ENCODE results near the gene SPECC1L. TPM values are rescaled to one million over a fixed set of nuclear protein-coding genes. Genes with fewer than 3 reads are reported as not detected.

The SPECC1L gene
- total and polyA plus RNA-seq, 10 of the 15 experiments (the other 5 are each of a cell fraction or from before 2014, with no cell fraction given) = 1.9 to 40.6 (median 19.1) TPM

- BruUV-seq (replicated peaks) = no TSS peak
- Histone ChIP-seq H3K9me3 (replicated peaks; ENCODE audit: control insufficient read depth, insufficient read depth, low read length) (no peaks in the 10 kb centered on the region), H3K4me3 (no peak overlapping the region), H3K4me2 (ENCODE audit: control insufficient read depth, insufficient read depth) (no peak overlapping the region), H3K79me2 (ENCODE audit: control insufficient read depth, insufficient read depth, low read length) (no peaks in the 10 kb centered on the region; the same call in 1 of the 2 replicates), H3K4me1 (ENCODE audit: control insufficient read depth, insufficient read depth, low read length) (no peaks in the 10 kb centered on the region), H4K20me1 (ENCODE audit: control insufficient read depth, insufficient read depth) (no peaks in the 10 kb centered on the region), H3K36me3 (ENCODE audit: control insufficient read depth in 2 of 2, insufficient read depth in 2 of 2, low read length in 1 of 2) (peaks cover 6 to 15% of the 10 kb centered on the region in 2 experiments; a peak in 3 of 4 replicates), H3K27me3 (replicated peaks in 1 of 2; ENCODE audit: control insufficient read depth in 2 of 2, insufficient read depth in 2 of 2, low read length in 1 of 2) (no peaks in the 10 kb centered on the region), H3K27ac (ENCODE audit: control insufficient read depth, insufficient read depth) (no peak overlapping the region), H3K9ac (ENCODE audit: control insufficient read depth, insufficient read depth, low read length) (no peak overlapping the region), H2AFZ (ENCODE audit: control insufficient read depth, low read depth, low read length) (no peak overlapping the region)
- in situ Hi-C loops (cut with MboI) = loop anchor here (5.0 kb wide), 1 partner anchor 199 kb away; no protein-coding TSS in a partner anchor
- ChIA-PET CTCF (interaction anchor here (0.6 to 4.2 kb wide), 16 partner anchors 9 to 731 kb away, joined by 3 to 25 read pairs (median 4); partner anchors contain the start of gene ADORA2A), POLR2A (interaction anchor here (0.6 kb wide), 2 partner anchors 63 to 99 kb away, joined by 5 to 8 read pairs; no protein-coding TSS in a partner anchor), RAD21 (ENCODE audit: unreplicated experiment) (interaction anchor here (1.1 to 1.2 kb wide), 2 partner anchors 162 to 186 kb away, joined by 3 read pairs; no protein-coding TSS in a partner anchor), SMC1A (ENCODE audit: uncharacterized antibody, unreplicated experiment) (interaction anchor here (0.9 to 2.3 kb wide), 10 partner anchors 9 to 204 kb away, joined by 3 to 13 read pairs (median 3); no protein-coding TSS in a partner anchor)
- no peak for ATAC-seq
- intact Hi-C loops (cut with micrococcal nuclease; ENCODE audit: unreplicated experiment) = loop anchor here (10.0 kb wide), 1 partner anchor 112 kb away; no protein-coding TSS in a partner anchor
- no peak for FAIRE-seq
- no peak for DNase-seq (ENCODE audit: low read depth, low spot score)
- 96% methylated on average over 2 of the region's 2 CpGs for WGBS (ENCODE audit: insufficient coverage, insufficient replicate concordance, low lambda C conversion rate, missing lambda C conversion rate)
- no peak for TF ChIP-seq ESRRA (IDR thresholded peaks at IDR 0.05; ENCODE audit: low read length)
- no peak for TF ChIP-seq KLF5 (IDR thresholded peaks at IDR 0.05; ENCODE audit: partially characterized antibody)
- TF ChIP-seq, protein P1, sequence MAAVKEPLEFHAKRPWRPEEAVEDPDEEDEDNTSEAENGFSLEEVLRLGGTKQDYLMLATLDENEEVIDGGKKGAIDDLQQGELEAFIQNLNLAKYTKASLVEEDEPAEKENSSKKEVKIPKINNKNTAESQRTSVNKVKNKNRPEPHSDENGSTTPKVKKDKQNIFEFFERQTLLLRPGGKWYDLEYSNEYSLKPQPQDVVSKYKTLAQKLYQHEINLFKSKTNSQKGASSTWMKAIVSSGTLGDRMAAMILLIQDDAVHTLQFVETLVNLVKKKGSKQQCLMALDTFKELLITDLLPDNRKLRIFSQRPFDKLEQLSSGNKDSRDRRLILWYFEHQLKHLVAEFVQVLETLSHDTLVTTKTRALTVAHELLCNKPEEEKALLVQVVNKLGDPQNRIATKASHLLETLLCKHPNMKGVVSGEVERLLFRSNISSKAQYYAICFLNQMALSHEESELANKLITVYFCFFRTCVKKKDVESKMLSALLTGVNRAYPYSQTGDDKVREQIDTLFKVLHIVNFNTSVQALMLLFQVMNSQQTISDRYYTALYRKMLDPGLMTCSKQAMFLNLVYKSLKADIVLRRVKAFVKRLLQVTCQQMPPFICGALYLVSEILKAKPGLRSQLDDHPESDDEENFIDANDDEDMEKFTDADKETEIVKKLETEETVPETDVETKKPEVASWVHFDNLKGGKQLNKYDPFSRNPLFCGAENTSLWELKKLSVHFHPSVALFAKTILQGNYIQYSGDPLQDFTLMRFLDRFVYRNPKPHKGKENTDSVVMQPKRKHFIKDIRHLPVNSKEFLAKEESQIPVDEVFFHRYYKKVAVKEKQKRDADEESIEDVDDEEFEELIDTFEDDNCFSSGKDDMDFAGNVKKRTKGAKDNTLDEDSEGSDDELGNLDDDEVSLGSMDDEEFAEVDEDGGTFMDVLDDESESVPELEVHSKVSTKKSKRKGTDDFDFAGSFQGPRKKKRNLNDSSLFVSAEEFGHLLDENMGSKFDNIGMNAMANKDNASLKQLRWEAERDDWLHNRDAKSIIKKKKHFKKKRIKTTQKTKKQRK (IDR thresholded peaks at IDR 0.05; ENCODE audit: low read depth, low read length) = no peak
- no peak for TF ChIP-seq NFYB (IDR thresholded peaks at IDR 0.05; ENCODE audit: insufficient read depth, low read depth, low read length)
- no peak for TF ChIP-seq IKZF2 (IDR thresholded peaks at IDR 0.05)
- TF ChIP-seq KAT2A (conservative IDR thresholded peaks at IDR 0.05; ENCODE audit: control insufficient read depth, low read depth, low read length) = no peak
- TF ChIP-seq PAX8 (IDR thresholded peaks at IDR 0.05) = no peak
- no peak for TF ChIP-seq NFXL1 (IDR thresholded peaks at IDR 0.05; ENCODE audit: borderline replicate concordance)
- no peak for TF ChIP-seq SMAD1 (IDR thresholded peaks at IDR 0.05; ENCODE audit: low read depth, partially characterized antibody)
- TF ChIP-seq, protein P2, sequence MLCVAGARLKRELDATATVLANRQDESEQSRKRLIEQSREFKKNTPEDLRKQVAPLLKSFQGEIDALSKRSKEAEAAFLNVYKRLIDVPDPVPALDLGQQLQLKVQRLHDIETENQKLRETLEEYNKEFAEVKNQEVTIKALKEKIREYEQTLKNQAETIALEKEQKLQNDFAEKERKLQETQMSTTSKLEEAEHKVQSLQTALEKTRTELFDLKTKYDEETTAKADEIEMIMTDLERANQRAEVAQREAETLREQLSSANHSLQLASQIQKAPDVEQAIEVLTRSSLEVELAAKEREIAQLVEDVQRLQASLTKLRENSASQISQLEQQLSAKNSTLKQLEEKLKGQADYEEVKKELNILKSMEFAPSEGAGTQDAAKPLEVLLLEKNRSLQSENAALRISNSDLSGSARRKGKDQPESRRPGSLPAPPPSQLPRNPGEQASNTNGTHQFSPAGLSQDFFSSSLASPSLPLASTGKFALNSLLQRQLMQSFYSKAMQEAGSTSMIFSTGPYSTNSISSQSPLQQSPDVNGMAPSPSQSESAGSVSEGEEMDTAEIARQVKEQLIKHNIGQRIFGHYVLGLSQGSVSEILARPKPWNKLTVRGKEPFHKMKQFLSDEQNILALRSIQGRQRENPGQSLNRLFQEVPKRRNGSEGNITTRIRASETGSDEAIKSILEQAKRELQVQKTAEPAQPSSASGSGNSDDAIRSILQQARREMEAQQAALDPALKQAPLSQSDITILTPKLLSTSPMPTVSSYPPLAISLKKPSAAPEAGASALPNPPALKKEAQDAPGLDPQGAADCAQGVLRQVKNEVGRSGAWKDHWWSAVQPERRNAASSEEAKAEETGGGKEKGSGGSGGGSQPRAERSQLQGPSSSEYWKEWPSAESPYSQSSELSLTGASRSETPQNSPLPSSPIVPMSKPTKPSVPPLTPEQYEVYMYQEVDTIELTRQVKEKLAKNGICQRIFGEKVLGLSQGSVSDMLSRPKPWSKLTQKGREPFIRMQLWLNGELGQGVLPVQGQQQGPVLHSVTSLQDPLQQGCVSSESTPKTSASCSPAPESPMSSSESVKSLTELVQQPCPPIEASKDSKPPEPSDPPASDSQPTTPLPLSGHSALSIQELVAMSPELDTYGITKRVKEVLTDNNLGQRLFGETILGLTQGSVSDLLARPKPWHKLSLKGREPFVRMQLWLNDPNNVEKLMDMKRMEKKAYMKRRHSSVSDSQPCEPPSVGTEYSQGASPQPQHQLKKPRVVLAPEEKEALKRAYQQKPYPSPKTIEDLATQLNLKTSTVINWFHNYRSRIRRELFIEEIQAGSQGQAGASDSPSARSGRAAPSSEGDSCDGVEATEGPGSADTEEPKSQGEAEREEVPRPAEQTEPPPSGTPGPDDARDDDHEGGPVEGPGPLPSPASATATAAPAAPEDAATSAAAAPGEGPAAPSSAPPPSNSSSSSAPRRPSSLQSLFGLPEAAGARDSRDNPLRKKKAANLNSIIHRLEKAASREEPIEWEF (IDR thresholded peaks at IDR 0.05; ENCODE audit: insufficient replicate concordance, low read depth, low read length) = no peak
- no peak for TF ChIP-seq IKZF1 (conservative IDR thresholded peaks at IDR 0.05)
- TF ChIP-seq MYC (IDR thresholded peaks at IDR 0.05; ENCODE audit: insufficient read depth, insufficient read length, insufficient replicate concordance, low read length, severe bottlenecking) = no peak
- TF ChIP-seq NR2C1 (IDR thresholded peaks at IDR 0.05) = no peak
- TF ChIP-seq NR2F1 (conservative IDR thresholded peaks at IDR 0.05) = no peak
- TF ChIP-seq ZNF217 (IDR thresholded peaks at IDR 0.05) = no peak
- TF ChIP-seq SIX5 (IDR thresholded peaks at IDR 0.05; ENCODE audit: low read depth, low read length, severe bottlenecking) = no peak
- no peak for TF ChIP-seq SMARCA5 (IDR thresholded peaks at IDR 0.05)
Observed at GRCh38 chr22:24323233-24323632, 52.6 kb downstream of the SPECC1L start.
